ENCODE results near the gene HYAL4. TPM values are rescaled to one million over a fixed set of nuclear protein-coding genes. Genes with fewer than 3 reads are reported as not detected.

Gene HYAL4
- total RNA-seq, 2 experiments from 2014 or later, result not detected

- no peaks in the 10 kb centered on the region for H3K79me2 ChIP-seq (ENCODE audit: insufficient read depth, low read depth, low read length)
- ChIA-PET CTCF (ENCODE audit: unreplicated experiment) (no interaction called here), POLR2A (no interaction called here)
- H4K20me1 ChIP-seq (ENCODE audit: insufficient read depth, low read length), result no peaks in the 10 kb centered on the region
- H2AFZ ChIP-seq (ENCODE audit: low read length), result no peak within 1 kb of the TSS
- TF ChIP-seq, protein P1, sequence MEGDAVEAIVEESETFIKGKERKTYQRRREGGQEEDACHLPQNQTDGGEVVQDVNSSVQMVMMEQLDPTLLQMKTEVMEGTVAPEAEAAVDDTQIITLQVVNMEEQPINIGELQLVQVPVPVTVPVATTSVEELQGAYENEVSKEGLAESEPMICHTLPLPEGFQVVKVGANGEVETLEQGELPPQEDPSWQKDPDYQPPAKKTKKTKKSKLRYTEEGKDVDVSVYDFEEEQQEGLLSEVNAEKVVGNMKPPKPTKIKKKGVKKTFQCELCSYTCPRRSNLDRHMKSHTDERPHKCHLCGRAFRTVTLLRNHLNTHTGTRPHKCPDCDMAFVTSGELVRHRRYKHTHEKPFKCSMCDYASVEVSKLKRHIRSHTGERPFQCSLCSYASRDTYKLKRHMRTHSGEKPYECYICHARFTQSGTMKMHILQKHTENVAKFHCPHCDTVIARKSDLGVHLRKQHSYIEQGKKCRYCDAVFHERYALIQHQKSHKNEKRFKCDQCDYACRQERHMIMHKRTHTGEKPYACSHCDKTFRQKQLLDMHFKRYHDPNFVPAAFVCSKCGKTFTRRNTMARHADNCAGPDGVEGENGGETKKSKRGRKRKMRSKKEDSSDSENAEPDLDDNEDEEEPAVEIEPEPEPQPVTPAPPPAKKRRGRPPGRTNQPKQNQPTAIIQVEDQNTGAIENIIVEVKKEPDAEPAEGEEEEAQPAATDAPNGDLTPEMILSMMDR (conservative IDR thresholded peaks at IDR 0.05; ENCODE audit: low read length), result no peak
- TF ChIP-seq EZH2phosphoT487 (IDR thresholded peaks at IDR 0.05; ENCODE audit: borderline replicate concordance, low read depth, low read length), result no peak
- H3K4me3 ChIP-seq (ENCODE audit: low read depth, low read length, poor library complexity, severe bottlenecking), result no peak within 1 kb of the TSS
- H3K9me3 ChIP-seq (ENCODE audit: low read length), result no peaks in the 10 kb centered on the region
- no peak within 1 kb of the TSS for H3K27ac ChIP-seq (ENCODE audit: low read depth, low read length, poor library complexity, severe bottlenecking)
- H3K4me2 ChIP-seq (ENCODE audit: low read length), result no peak within 1 kb of the TSS
- no peaks in the 10 kb centered on the region for H3K4me1 ChIP-seq (ENCODE audit: insufficient read depth, low read length, poor library complexity, severe bottlenecking)
- H3K9me2 ChIP-seq (ENCODE audit: insufficient read depth, low read length), result no peaks in the 10 kb centered on the region
- no peaks in the 10 kb centered on the region for H3K36me3 ChIP-seq (ENCODE audit: insufficient read depth, low read length)
- intact Hi-C loops (cut with micrococcal nuclease; ENCODE audit: unreplicated experiment), result no loop called here
- no peak for DNase-seq (ENCODE audit: low spot score)
- BruUV-seq (replicated peaks), result no TSS peak
Observed at GRCh38 chr7:123924941-123925340, 80.0 kb downstream of the HYAL4 start, which contains the start of gene SPAM1. Gene SPAM1 (plus strand): TSS chr7:123925241. CDS start chr7:123953571, 28,330 bp downstream.

Other genes starting within 250 kb of the HYAL4 start
- not detected in 2 replicates for gene ASB15, start 243.3 kb upstream of the HYAL4 start, total RNA-seq (2014; rRNA removed; shearing (Covaris generic))
- not detected in 2 replicates for gene ASB15, start 243.3 kb upstream of the HYAL4 start, total RNA-seq (2022)
- not detected in 2 replicates for gene LMOD2, start 189.3 kb upstream of the HYAL4 start, total RNA-seq (2014; rRNA removed; shearing (Covaris generic))
- gene LMOD2, start 189.3 kb upstream of the HYAL4 start, total RNA-seq (2022), result not detected in 2 replicates
- 3.4 and 4.4 TPM in 2 replicates for gene WASL, start 96.2 kb upstream of the HYAL4 start, total RNA-seq (2014; rRNA removed; shearing (Covaris generic))
- gene WASL, start 96.2 kb upstream of the HYAL4 start, total RNA-seq (2022), result 6.3 and 7.2 TPM in 2 replicates
- not detected in 2 replicates for gene SPAM1, start 80.1 kb downstream of the HYAL4 start, total RNA-seq (2014; rRNA removed; shearing (Covaris generic))
- gene SPAM1, start 80.1 kb downstream of the HYAL4 start, total RNA-seq (2022), result not detected in 2 replicates
- not detected in 2 replicates for gene TMEM229A, start 187.9 kb downstream of the HYAL4 start, total RNA-seq (2014; rRNA removed; shearing (Covaris generic))
- not detected in 2 replicates for gene TMEM229A, start 187.9 kb downstream of the HYAL4 start, total RNA-seq (2022)